GM18867 (cell line): ENCODE measurements around the gene SORCS3.

Source experiments
- ATAC-seq: cut with Tn5 transposase; IDR thresholded peaks from one replicate; pipeline ENCODE4 v1.9.1; 2021; ENCODE audit warnings: mild to moderate bottlenecking, moderate library complexity; ENCODE audit not compliant: unreplicated experiment

SORCS3 gene

GRCh38 chr10:105073999-105074398 is 432.9 kb downstream of the SORCS3 start:
- no peak for ATAC-seq

- no peak for ATAC-seq
These were observed 433.9 kb downstream of the SORCS3 start for GRCh38 chr10:105075031-105075430.

GRCh38 chr10:105085980-105086379 is 444.9 kb downstream of the SORCS3 start:
- ATAC-seq, result no peak

GRCh38 chr10:105094048-105094447 is 453.0 kb downstream of the SORCS3 start:
- ATAC-seq, result no peak

- no peak for ATAC-seq
These were observed 455.2 kb downstream of the SORCS3 start for GRCh38 chr10:105096316-105096715.

- ATAC-seq, result no peak
These were observed 461.9 kb downstream of the SORCS3 start for GRCh38 chr10:105102977-105103376.

GRCh38 chr10:105104297-105104696 is 463.2 kb downstream of the SORCS3 start:
- ATAC-seq, result no peak

- ATAC-seq, result no peak
These were observed 468.1 kb downstream of the SORCS3 start for GRCh38 chr10:105109164-105109563.

GRCh38 chr10:105112862-105113261 is 471.8 kb downstream of the SORCS3 start:
- ATAC-seq, result no peak

GRCh38 chr10:105113666-105114065 is 472.6 kb downstream of the SORCS3 start:
- ATAC-seq, result no peak

- ATAC-seq, result no peak
These were observed 480.7 kb downstream of the SORCS3 start for GRCh38 chr10:105121743-105122142.

GRCh38 chr10:105128111-105128510 is 487.0 kb downstream of the SORCS3 start:
- ATAC-seq, result no peak

- no peak for ATAC-seq
These were observed 497.3 kb downstream of the SORCS3 start for GRCh38 chr10:105138358-105138757.

- no peak for ATAC-seq
These were observed 498.3 kb downstream of the SORCS3 start for GRCh38 chr10:105139363-105139896.

GRCh38 chr10:105140600-105140999 is 499.5 kb downstream of the SORCS3 start:
- ATAC-seq, result no peak

GRCh38 chr10:105145711-105146110 is 504.6 kb downstream of the SORCS3 start:
- ATAC-seq, result no peak

- ATAC-seq, result no peak
These were observed 505.3 kb downstream of the SORCS3 start for GRCh38 chr10:105146436-105146835.

GRCh38 chr10:105148456-105148855 is 507.4 kb downstream of the SORCS3 start:
- ATAC-seq, result no peak

- ATAC-seq, result no peak
These were observed 507.8 kb downstream of the SORCS3 start for GRCh38 chr10:105148921-105149320.

GRCh38 chr10:105149371-105149891 is 508.3 kb downstream of the SORCS3 start:
- no peak for ATAC-seq

GRCh38 chr10:105150259-105150880 is 509.3 kb downstream of the SORCS3 start:
- no peak for ATAC-seq

- no peak for ATAC-seq
These were observed 513.6 kb downstream of the SORCS3 start for GRCh38 chr10:105154736-105155135.

- ATAC-seq, result no peak
These were observed 518.2 kb downstream of the SORCS3 start for GRCh38 chr10:105159268-105159667.
